Prostate gland (tissue), 2 donors: ENCODE results near the gene TAF4.

Experiments used
- POLR2AphosphoS5 ChIP-seq: sonication (generic); formaldehyde crosslinking; IDR thresholded peaks from one replicate; pipeline ENCODE4 v1.6.1; 2017; ENCODE audit warnings: antibody characterized with exemption
- TF ChIP-seq, protein P1 (sequence below), 4 experiments: fragments of 200-600 bp in 2 of 4; fragments of 450-650 bp in 2 of 4; sonication (generic) in 2 of 4; IDR thresholded peaks; 1 replicate in 3 of 4; 2 replicates in 1 of 4; pipeline ENCODE4 v1.5.1; 2016 to 2019; ENCODE audit warnings: antibody characterized with exemption in 4 of 4, mild to moderate bottlenecking in 2 of 4, moderate library complexity in 2 of 4

DNA sequence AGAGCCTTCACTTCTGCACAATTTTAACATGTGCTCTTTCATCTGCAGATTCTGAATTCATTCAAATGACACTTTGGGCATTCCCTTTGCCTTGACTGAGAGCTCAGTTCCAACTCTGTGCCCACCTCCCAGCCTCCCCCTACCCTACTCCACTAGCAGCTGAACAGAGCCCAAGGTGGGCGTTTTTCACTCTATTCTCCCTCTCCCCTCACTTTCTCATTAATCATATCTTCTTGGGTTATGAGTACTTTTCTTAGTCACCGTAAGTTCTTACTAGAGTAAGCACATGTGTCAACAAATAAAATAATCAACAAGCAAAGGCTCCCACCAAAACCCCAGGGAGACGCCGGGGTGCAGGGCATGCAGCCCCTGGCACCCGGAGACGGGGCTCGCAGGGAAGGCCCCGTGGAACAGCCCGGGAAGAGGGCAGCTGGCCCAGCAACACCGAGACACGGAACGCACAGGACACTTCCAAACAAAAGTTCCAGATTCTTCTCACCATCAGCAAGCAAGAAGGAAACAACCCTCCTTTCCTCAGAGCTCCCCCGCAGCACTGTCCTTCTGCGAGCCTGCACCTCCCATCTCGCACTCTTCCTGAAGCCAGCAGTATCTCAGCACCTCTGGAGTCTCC, 34.1 kb downstream of the TAF4 start:
- TF ChIP-seq, protein P1, sequence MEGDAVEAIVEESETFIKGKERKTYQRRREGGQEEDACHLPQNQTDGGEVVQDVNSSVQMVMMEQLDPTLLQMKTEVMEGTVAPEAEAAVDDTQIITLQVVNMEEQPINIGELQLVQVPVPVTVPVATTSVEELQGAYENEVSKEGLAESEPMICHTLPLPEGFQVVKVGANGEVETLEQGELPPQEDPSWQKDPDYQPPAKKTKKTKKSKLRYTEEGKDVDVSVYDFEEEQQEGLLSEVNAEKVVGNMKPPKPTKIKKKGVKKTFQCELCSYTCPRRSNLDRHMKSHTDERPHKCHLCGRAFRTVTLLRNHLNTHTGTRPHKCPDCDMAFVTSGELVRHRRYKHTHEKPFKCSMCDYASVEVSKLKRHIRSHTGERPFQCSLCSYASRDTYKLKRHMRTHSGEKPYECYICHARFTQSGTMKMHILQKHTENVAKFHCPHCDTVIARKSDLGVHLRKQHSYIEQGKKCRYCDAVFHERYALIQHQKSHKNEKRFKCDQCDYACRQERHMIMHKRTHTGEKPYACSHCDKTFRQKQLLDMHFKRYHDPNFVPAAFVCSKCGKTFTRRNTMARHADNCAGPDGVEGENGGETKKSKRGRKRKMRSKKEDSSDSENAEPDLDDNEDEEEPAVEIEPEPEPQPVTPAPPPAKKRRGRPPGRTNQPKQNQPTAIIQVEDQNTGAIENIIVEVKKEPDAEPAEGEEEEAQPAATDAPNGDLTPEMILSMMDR (IDR thresholded peaks at IDR 0.05) = no peak
- TF ChIP-seq POLR2AphosphoS5 = no peak
